ENCODE results near the gene EDC4. TPM values are rescaled to one million over a fixed set of nuclear protein-coding genes. Genes with fewer than 3 reads are reported as not detected.

The EDC4 gene
- total and polyA plus RNA-seq, 2 of the 13 experiments (the other 11 are each of a cell fraction or from before 2014, with no cell fraction given): 51.4 to 59.1 TPM

- TF ChIP-seq ZNF143 (CRISPR knock-in tag; IDR thresholded peaks at IDR 0.05): peak; percentile 96
- TF ChIP-seq MAFG (CRISPR knock-in tag; IDR thresholded peaks at IDR 0.05): no peak
- no peak for TF ChIP-seq TRIM22 (IDR thresholded peaks at IDR 0.05)
- no peak for TF ChIP-seq IKZF1 (IDR thresholded peaks at IDR 0.05)
- 0 out of 2 replicates have a peak, but pooled peaks have one; percentile 69 for TF ChIP-seq ZNF784 (CRISPR knock-in tag; IDR thresholded peaks at IDR 0.05; ENCODE audit: borderline replicate concordance)
- TF ChIP-seq ZFYVE20 (CRISPR knock-in tag; IDR thresholded peaks at IDR 0.05; ENCODE audit: borderline replicate concordance, low read depth): no peak
- 0 out of 2 replicates have a peak, but pooled peaks have one; percentile 57 for TF ChIP-seq ZBTB4 (CRISPR knock-in tag; IDR thresholded peaks at IDR 0.05; ENCODE audit: borderline replicate concordance)
- TF ChIP-seq ISL2 (CRISPR knock-in tag; IDR thresholded peaks at IDR 0.05): no peak; the same call in none of the 2 replicates
- no peak for TF ChIP-seq ZNF20 (CRISPR knock-in tag; IDR thresholded peaks at IDR 0.05)
- TF ChIP-seq YY1 (IDR thresholded peaks at IDR 0.05; ENCODE audit: insufficient read depth, insufficient replicate concordance, low read depth, low read length): peak; percentile 90
- peak; percentile 27; the same call in 1 of the 2 replicates for TF ChIP-seq EEA1 (CRISPR knock-in tag; IDR thresholded peaks at IDR 0.05; ENCODE audit: borderline replicate concordance)
- TF ChIP-seq NCOA1 (CRISPR knock-in tag; IDR thresholded peaks at IDR 0.05): no peak
- TF ChIP-seq YEATS4 (CRISPR knock-in tag; IDR thresholded peaks at IDR 0.05; ENCODE audit: borderline replicate concordance): peak; percentile 84
- TF ChIP-seq ZBTB44 (CRISPR knock-in tag; IDR thresholded peaks at IDR 0.05): peak; percentile 54; the same call in 1 of the 2 replicates
- TF ChIP-seq ZNF740 (CRISPR knock-in tag; IDR thresholded peaks at IDR 0.05): peak; percentile 97
- TF ChIP-seq SAFB2 (CRISPR knock-in tag; IDR thresholded peaks at IDR 0.05; ENCODE audit: borderline replicate concordance, low read depth): peak; percentile 72; the same call in 1 of the 2 replicates
- TF ChIP-seq ZNF12 (CRISPR knock-in tag; IDR thresholded peaks at IDR 0.05): no peak; the same call in 1 of the 2 replicates
- no peak for TF ChIP-seq ADNP (CRISPR knock-in tag; IDR thresholded peaks at IDR 0.05)
- TF ChIP-seq NFE2L1 (CRISPR knock-in tag; IDR thresholded peaks at IDR 0.05; ENCODE audit: borderline replicate concordance): no peak
These were observed 26.4 kb upstream of the EDC4 start, which contains the start of gene NUTF2 (continued) for GRCh38 chr16:67846320-67847063.
